C4-2B (cell line): Measurements from ENCODE around the gene LAMTOR5.
"Not testable (repeated sequence)": the region's sequence is repeated elsewhere in the genome, so short reads cannot be mapped to it uniquely, and the experiment has no call there.

Source experiments
- H3K27ac ChIP-seq: fragments of 450-650 bp; 2 replicates; pipeline ENCODE4 v1.5.1; 2017
- ZFX ChIP-seq: fragments of 450-650 bp; IDR thresholded peaks from 2 replicates; pipeline ENCODE4 v1.6.1; 2017
- TF ChIP-seq, protein P1 (sequence below): fragments of 450-650 bp; conservative IDR thresholded peaks from 2 replicates; pipeline ENCODE4 v1.5.1; 2017; ENCODE audit warnings: mild to moderate bottlenecking

LAMTOR5 gene

GRCh38 chr1:110449661-110450651, 42.5 kb upstream of the LAMTOR5 start:
- no peak for TF ChIP-seq ZFX
- TF ChIP-seq, protein P1, sequence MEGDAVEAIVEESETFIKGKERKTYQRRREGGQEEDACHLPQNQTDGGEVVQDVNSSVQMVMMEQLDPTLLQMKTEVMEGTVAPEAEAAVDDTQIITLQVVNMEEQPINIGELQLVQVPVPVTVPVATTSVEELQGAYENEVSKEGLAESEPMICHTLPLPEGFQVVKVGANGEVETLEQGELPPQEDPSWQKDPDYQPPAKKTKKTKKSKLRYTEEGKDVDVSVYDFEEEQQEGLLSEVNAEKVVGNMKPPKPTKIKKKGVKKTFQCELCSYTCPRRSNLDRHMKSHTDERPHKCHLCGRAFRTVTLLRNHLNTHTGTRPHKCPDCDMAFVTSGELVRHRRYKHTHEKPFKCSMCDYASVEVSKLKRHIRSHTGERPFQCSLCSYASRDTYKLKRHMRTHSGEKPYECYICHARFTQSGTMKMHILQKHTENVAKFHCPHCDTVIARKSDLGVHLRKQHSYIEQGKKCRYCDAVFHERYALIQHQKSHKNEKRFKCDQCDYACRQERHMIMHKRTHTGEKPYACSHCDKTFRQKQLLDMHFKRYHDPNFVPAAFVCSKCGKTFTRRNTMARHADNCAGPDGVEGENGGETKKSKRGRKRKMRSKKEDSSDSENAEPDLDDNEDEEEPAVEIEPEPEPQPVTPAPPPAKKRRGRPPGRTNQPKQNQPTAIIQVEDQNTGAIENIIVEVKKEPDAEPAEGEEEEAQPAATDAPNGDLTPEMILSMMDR = no peak
- H3K27ac ChIP-seq = no peak overlapping the region

GRCh38 chr1:110444561-110444960, 37.1 kb upstream of the LAMTOR5 start:
- no peak overlapping the region for H3K27ac ChIP-seq
- TF ChIP-seq, protein P1 = no peak
- no peak for TF ChIP-seq ZFX

DNA sequence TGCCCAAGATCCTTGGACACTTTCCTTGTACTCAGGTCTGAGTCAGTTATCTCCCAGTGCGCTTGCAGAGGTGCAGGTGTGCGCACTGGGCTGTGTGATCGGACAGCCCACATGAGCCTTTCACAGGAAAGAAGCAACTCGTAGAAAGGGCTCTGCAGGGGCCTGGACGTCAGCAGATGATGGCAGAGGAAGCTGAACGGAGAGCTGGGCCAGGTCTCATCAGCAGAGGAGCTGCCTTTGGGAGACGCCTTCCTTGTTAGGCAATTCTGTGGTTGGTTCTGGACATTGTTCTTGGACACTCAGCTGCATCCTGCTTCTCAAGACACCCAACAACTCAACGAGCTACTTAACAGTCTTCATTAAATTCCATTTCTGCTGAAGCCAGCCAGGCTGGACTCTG, 36.0 kb upstream of the LAMTOR5 start:
- TF ChIP-seq, protein P1 = no peak

GRCh38 chr1:110441888-110442287, 34.4 kb upstream of the LAMTOR5 start:
- no peak for TF ChIP-seq ZFX
- TF ChIP-seq, protein P1 = no peak
- H3K27ac ChIP-seq = no peak overlapping the region

More for the DNA sequence above, 36.0 kb upstream of the LAMTOR5 start:
- no peak overlapping the region for H3K27ac ChIP-seq

GRCh38 chr1:110440877-110441276, 33.4 kb upstream of the LAMTOR5 start:
- H3K27ac ChIP-seq = no peak overlapping the region
- TF ChIP-seq, protein P1 = no peak
- TF ChIP-seq ZFX = no peak

GRCh38 chr1:110439873-110440272, 32.4 kb upstream of the LAMTOR5 start:
- H3K27ac ChIP-seq = not testable (repeated sequence)

DNA sequence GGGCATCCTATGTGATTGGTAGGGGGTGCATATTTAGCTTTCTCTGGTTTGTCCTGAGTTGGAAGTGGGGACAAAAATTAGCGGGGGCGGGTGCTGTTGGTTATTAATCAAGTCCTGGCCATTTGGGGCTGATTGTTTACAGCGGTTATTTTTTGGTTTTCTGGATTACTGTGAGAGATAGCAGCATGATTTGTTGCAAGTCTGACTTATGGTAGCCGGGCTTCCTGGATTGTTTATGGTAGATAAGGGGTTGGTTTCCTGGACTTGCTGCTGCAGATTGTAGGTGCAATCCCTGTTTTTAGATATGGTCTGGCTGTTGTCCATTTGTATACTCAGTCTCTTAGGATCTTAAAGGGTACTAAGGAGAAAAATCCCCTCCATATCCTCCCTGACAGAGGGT, 31.4 kb upstream of the LAMTOR5 start:
- no peak overlapping the region for H3K27ac ChIP-seq
- TF ChIP-seq ZFX = no peak
- TF ChIP-seq, protein P1 = no peak

- not testable (repeated sequence) for H3K27ac ChIP-seq
Observed at GRCh38 chr1:110437645-110438299, 30.3 kb upstream of the LAMTOR5 start.
